KMS-11 (cell line): ENCODE measurements around the gene HAUS1.

ENCODE experiments used
- H2AFZ ChIP-seq: fragments of 200-600 bp; sonication (generic); 2 replicates; pipeline ENCODE4 v1.6.1; 2016; ENCODE audit warnings: antibody characterized with exemption, mixed run types, low read depth
- H3K27ac ChIP-seq: fragments of 200-600 bp; sonication (generic); 2 replicates; pipeline ENCODE4 v1.6.1; 2016; ENCODE audit warnings: mild to moderate bottlenecking, mixed run types
- H3K27me3 ChIP-seq: fragments of 200-600 bp; sonication (generic); 2 replicates; pipeline ENCODE4 v1.6.1; 2017; ENCODE audit warnings: mild to moderate bottlenecking, low read depth, mixed run types, moderate library complexity; ENCODE audit not compliant: insufficient read depth
- H3K36me3 ChIP-seq: fragments of 200-600 bp; sonication (generic); 2 replicates; pipeline ENCODE4 v1.6.1; 2017; ENCODE audit warnings: mild to moderate bottlenecking, mixed run types; ENCODE audit not compliant: insufficient read depth
- H3K4me1 ChIP-seq: fragments of 200-600 bp; sonication (generic); 2 replicates; pipeline ENCODE4 v1.6.1; 2016; ENCODE audit warnings: mild to moderate bottlenecking, low read depth, mixed run types; ENCODE audit not compliant: poor library complexity, severe bottlenecking
- H3K4me2 ChIP-seq: fragments of 200-600 bp; sonication (generic); 2 replicates; pipeline ENCODE4 v1.7.0; 2016; ENCODE audit warnings: mild to moderate bottlenecking, mixed run types
- H3K4me3 ChIP-seq: fragments of 200-600 bp; sonication (generic); IDR thresholded peaks from 2 replicates; pipeline ENCODE4 v1.6.1; 2017; ENCODE audit warnings: low read depth, low read length, mixed read lengths; ENCODE audit not compliant: insufficient read depth
- H3K79me2 ChIP-seq: fragments of 200-600 bp; sonication (generic); 2 replicates; pipeline ENCODE4 v1.6.1; 2016; ENCODE audit warnings: low read depth, mixed run types; ENCODE audit not compliant: insufficient read depth
- H3K9ac ChIP-seq: fragments of 200-600 bp; sonication (generic); 2 replicates; pipeline ENCODE4 v1.6.1; 2016; ENCODE audit warnings: mild to moderate bottlenecking, mixed run types
- H4K20me1 ChIP-seq: fragments of 200-600 bp; sonication (generic); 2 replicates; pipeline ENCODE4 v1.6.1; 2016; ENCODE audit warnings: mild to moderate bottlenecking, mixed run types; ENCODE audit not compliant: insufficient read depth
- CTCF ChIP-seq: fragments of 200-600 bp; sonication (generic); conservative IDR thresholded peaks from 2 replicates; pipeline ENCODE4 v1.6.1; 2017; ENCODE audit warnings: low read depth, mild to moderate bottlenecking, antibody characterized with exemption, low read length, moderate library complexity, mixed read lengths

Gene HAUS1

DNA sequence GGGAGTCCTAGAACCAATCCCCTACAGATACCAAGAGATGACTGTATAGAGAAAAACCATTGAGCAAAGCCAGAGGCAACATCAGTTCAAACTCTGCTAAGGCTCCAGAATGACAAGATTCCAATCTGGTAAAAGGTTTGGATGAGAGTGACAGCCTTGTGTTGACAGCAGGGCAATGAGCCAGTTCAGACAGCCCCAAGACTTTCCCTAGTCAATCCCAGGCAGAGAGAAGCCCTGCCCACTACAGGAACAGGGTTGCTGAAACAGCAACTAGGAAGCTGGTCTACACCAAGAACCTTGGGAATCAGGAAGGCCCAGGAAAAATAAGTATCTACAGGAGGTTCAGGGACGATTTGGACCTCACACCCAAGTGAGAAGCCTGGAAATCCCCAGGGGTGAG, 35.4 kb upstream of the HAUS1 start:
- Histone ChIP-seq H3K4me2 (no peak overlapping the region), H3K27ac (no peak overlapping the region)
- no peak for TF ChIP-seq CTCF

GRCh38 chr18:46069524-46069923, 34.7 kb upstream of the HAUS1 start:
- Histone ChIP-seq H3K27ac (no peak overlapping the region), H3K9ac (no peak overlapping the region), H3K27me3 (no peaks in the 10 kb centered on the region), H3K36me3 (no peaks in the 10 kb centered on the region), H2AFZ (no peak overlapping the region), H3K4me1 (no peaks in the 10 kb centered on the region), H3K4me3 (no peak overlapping the region), H4K20me1 (no peaks in the 10 kb centered on the region), H3K4me2 (no peak overlapping the region), H3K79me2 (no peaks in the 10 kb centered on the region)
- TF ChIP-seq CTCF, result no peak

More for the DNA sequence above, 35.4 kb upstream of the HAUS1 start:
- Histone ChIP-seq H3K36me3 (no peaks in the 10 kb centered on the region), H3K4me1 (no peaks in the 10 kb centered on the region), H3K9ac (no peak overlapping the region), H3K4me3 (no peak overlapping the region), H4K20me1 (no peaks in the 10 kb centered on the region), H2AFZ (no peak overlapping the region), H3K79me2 (no peaks in the 10 kb centered on the region), H3K27me3 (no peaks in the 10 kb centered on the region)

GRCh38 chr18:46070232-46070631, 34.0 kb upstream of the HAUS1 start:
- Histone ChIP-seq H3K4me2 (no peak overlapping the region), H2AFZ (no peak overlapping the region), H3K27ac (no peak overlapping the region), H3K79me2 (no peaks in the 10 kb centered on the region), H3K4me1 (no peaks in the 10 kb centered on the region), H3K27me3 (no peaks in the 10 kb centered on the region), H4K20me1 (no peaks in the 10 kb centered on the region), H3K36me3 (no peaks in the 10 kb centered on the region), H3K9ac (no peak overlapping the region), H3K4me3 (no peak overlapping the region)
- no peak for TF ChIP-seq CTCF

- Histone ChIP-seq H3K4me1 (no peaks in the 10 kb centered on the region), H3K4me2 (no peak overlapping the region), H3K4me3 (no peak overlapping the region), H3K79me2 (no peaks in the 10 kb centered on the region), H3K9ac (no peak overlapping the region), H2AFZ (no peak overlapping the region), H4K20me1 (no peaks in the 10 kb centered on the region), H3K36me3 (no peaks in the 10 kb centered on the region), H3K27ac (no peak overlapping the region), H3K27me3 (no peaks in the 10 kb centered on the region)
- no peak for TF ChIP-seq CTCF
Observed at GRCh38 chr18:46070815-46071652, 33.2 kb upstream of the HAUS1 start.
